Endothelial cell of umbilical vein (primary cell): Measurements from ENCODE around the gene DIP2A.

Experiments used
- GATA2 ChIP-seq: IDR thresholded peaks from 2 replicates; pipeline ENCODE4 v1.7.0; 2011; ENCODE audit warnings: low read depth, mild to moderate bottlenecking, moderate library complexity, mixed read lengths, low read length; ENCODE audit not compliant: insufficient read length, insufficient read depth
- POLR2A ChIP-seq: IDR thresholded peaks from 2 replicates; pipeline ENCODE4 v1.6.1; 2012; ENCODE audit warnings: low read depth, mild to moderate bottlenecking, control low read depth, low read length
- POLR2AphosphoS5 ChIP-seq: IDR thresholded peaks from 2 replicates; pipeline ENCODE4 v1.6.1; 2012; ENCODE audit warnings: low read depth, mild to moderate bottlenecking, control low read depth, low read length, moderate library complexity; ENCODE audit not compliant: insufficient read depth
- TF ChIP-seq, protein P1 (sequence below), 2 donors: IDR thresholded peaks; 1 replicate in 1 of 2; 2 replicates in 1 of 2; pipeline ENCODE4 v1.5.1; 2011; ENCODE audit warnings: low read length in 2 of 2, mild to moderate bottlenecking in 2 of 2, moderate library complexity in 2 of 2, control low read depth in 1 of 2, inconsistent platforms in 1 of 2, low read depth in 1 of 2; ENCODE audit not compliant: insufficient read depth in 1 of 2; ENCODE audit errors: extremely low read depth in 1 of 2

DNA sequence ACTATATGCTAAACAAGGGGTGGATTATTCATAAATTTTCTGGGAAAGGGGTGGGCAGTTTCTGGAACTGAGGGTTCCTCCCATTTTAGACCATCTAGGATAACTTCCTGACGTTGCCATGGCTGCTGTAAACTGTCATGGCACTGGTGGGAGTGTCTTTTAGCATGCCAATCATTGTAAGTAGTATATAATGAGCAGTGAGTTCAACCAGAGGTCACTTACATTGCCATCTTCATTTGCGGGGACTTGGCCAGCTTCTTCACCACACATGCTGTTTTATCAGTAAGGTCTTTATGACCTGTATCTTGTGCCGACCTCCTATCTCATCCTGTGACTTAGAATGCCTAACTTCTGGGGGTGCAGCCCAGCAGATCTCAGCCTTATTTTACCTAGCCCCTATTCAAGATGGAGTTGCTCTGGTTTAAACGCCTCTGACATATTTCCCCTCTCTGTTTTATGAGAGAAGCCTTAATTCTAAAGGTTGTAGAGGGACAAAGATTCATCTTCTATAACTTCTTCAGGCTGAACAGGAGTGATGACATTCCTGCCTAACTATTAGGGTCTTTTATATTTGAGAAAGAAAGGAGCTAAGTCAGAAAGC lies 60.4 kb downstream of the DIP2A start:
- TF ChIP-seq, protein P1, sequence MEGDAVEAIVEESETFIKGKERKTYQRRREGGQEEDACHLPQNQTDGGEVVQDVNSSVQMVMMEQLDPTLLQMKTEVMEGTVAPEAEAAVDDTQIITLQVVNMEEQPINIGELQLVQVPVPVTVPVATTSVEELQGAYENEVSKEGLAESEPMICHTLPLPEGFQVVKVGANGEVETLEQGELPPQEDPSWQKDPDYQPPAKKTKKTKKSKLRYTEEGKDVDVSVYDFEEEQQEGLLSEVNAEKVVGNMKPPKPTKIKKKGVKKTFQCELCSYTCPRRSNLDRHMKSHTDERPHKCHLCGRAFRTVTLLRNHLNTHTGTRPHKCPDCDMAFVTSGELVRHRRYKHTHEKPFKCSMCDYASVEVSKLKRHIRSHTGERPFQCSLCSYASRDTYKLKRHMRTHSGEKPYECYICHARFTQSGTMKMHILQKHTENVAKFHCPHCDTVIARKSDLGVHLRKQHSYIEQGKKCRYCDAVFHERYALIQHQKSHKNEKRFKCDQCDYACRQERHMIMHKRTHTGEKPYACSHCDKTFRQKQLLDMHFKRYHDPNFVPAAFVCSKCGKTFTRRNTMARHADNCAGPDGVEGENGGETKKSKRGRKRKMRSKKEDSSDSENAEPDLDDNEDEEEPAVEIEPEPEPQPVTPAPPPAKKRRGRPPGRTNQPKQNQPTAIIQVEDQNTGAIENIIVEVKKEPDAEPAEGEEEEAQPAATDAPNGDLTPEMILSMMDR (IDR thresholded peaks at IDR 0.05; ENCODE audit: extremely low read depth in 1 of 2, insufficient read depth in 1 of 2, low read depth in 1 of 2, low read length in 2 of 2) = no peak
- TF ChIP-seq POLR2A (no peak), GATA2 (no peak), POLR2AphosphoS5 (no peak)
